SK-N-MC (cell line): ENCODE measurements around the gene THY1.

Experiments used
- EZH2 ChIP-seq: fragments of 200-600 bp; sonication (generic); IDR thresholded peaks from one replicate; pipeline ENCODE4 v1.6.1; 2017; ENCODE audit warnings: antibody characterized with exemption
- POLR2AphosphoS5 ChIP-seq: IDR thresholded peaks from 2 replicates; pipeline ENCODE4 v1.6.1; 2012; ENCODE audit warnings: mild to moderate bottlenecking, low read depth, low read length, borderline replicate concordance

DNA sequence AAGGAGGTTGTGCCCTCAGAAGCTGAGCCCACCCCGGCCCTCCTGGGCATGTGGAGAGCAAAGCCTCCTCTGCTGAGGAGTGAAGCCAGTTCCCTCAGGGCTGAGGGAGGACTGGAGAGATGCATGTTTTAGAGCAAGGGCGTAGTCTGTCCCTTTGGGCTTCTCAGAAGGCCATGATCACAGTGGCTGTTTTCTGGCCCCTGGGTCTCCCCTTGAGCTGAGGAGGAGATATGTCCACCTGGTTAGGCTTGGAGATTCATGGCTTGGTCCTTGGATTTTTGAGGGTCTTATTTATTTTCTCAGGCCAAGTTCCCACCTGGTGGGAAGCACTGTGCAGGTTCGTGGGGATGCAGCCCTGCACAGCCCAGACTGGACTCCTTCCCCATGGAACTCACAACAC is 46.5 kb upstream of the THY1 start:
- TF ChIP-seq EZH2: no peak
- no peak for TF ChIP-seq POLR2AphosphoS5
